ENCODE data around the gene FLNA.

The FLNA gene, protein sequence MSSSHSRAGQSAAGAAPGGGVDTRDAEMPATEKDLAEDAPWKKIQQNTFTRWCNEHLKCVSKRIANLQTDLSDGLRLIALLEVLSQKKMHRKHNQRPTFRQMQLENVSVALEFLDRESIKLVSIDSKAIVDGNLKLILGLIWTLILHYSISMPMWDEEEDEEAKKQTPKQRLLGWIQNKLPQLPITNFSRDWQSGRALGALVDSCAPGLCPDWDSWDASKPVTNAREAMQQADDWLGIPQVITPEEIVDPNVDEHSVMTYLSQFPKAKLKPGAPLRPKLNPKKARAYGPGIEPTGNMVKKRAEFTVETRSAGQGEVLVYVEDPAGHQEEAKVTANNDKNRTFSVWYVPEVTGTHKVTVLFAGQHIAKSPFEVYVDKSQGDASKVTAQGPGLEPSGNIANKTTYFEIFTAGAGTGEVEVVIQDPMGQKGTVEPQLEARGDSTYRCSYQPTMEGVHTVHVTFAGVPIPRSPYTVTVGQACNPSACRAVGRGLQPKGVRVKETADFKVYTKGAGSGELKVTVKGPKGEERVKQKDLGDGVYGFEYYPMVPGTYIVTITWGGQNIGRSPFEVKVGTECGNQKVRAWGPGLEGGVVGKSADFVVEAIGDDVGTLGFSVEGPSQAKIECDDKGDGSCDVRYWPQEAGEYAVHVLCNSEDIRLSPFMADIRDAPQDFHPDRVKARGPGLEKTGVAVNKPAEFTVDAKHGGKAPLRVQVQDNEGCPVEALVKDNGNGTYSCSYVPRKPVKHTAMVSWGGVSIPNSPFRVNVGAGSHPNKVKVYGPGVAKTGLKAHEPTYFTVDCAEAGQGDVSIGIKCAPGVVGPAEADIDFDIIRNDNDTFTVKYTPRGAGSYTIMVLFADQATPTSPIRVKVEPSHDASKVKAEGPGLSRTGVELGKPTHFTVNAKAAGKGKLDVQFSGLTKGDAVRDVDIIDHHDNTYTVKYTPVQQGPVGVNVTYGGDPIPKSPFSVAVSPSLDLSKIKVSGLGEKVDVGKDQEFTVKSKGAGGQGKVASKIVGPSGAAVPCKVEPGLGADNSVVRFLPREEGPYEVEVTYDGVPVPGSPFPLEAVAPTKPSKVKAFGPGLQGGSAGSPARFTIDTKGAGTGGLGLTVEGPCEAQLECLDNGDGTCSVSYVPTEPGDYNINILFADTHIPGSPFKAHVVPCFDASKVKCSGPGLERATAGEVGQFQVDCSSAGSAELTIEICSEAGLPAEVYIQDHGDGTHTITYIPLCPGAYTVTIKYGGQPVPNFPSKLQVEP (N-terminal part only)

GRCh38 chrX:154374313-154375155 is at the start of gene FLNA:
TSS of gene FLNA (minus strand) at chrX:154374634. CDS start at chrX:154371245, 3,389 bp downstream.
- Histone ChIP-seq H3K36me3 (ENCODE audit: control insufficient read depth in 1 of 2, insufficient read depth in 2 of 2, low read length in 2 of 2) (no peaks in the 10 kb centered on the region), H3K4me1 (ENCODE audit: control insufficient read depth in 1 of 2, insufficient read depth in 2 of 2, low read length in 2 of 2) (peaks cover 7 to 22% of the 10 kb centered on the region in 2 donors), H3K9ac (ENCODE audit: low read depth in 1 of 2, low read length in 2 of 2) (peak within 1 kb of the TSS; percentile 54 to 65), H3K9me3 (ENCODE audit: control insufficient read depth in 1 of 2, low read length in 2 of 2) (no peaks in the 10 kb centered on the region), H3K4me3 (ENCODE audit: low read depth in 1 of 2, low read length in 2 of 2) (peak within 1 kb of the TSS; percentile 40 to 50), H3K27me3 (ENCODE audit: control insufficient read depth in 1 of 2, insufficient read depth in 2 of 2, low read length in 2 of 2) (no peaks in the 10 kb centered on the region), H3K27ac (ENCODE audit: low read depth, low read length) (peak within 1 kb of the TSS; percentile 55)

GRCh38 chrX:154420402-154420756 is 45.9 kb upstream of the FLNA start:
- H3K36me3 ChIP-seq (ENCODE audit: control insufficient read depth in 1 of 2, insufficient read depth in 2 of 2, low read length in 2 of 2) = no peaks in the 10 kb centered on the region
- H3K9me3 ChIP-seq (ENCODE audit: control insufficient read depth in 1 of 2, low read length in 2 of 2) = no peaks in the 10 kb centered on the region
- no peak overlapping the region for H3K4me3 ChIP-seq (ENCODE audit: low read depth in 1 of 2, low read length in 2 of 2)
- H3K27me3 ChIP-seq (ENCODE audit: control insufficient read depth in 1 of 2, insufficient read depth in 2 of 2, low read length in 2 of 2) = no peaks in the 10 kb centered on the region
- no peak overlapping the region for H3K27ac ChIP-seq (ENCODE audit: low read depth, low read length)
- no peaks in the 10 kb centered on the region for H3K4me1 ChIP-seq (ENCODE audit: control insufficient read depth in 1 of 2, insufficient read depth in 2 of 2, low read length in 2 of 2)
- H3K9ac ChIP-seq (ENCODE audit: low read depth in 1 of 2, low read length in 2 of 2) = no peak overlapping the region

DNA sequence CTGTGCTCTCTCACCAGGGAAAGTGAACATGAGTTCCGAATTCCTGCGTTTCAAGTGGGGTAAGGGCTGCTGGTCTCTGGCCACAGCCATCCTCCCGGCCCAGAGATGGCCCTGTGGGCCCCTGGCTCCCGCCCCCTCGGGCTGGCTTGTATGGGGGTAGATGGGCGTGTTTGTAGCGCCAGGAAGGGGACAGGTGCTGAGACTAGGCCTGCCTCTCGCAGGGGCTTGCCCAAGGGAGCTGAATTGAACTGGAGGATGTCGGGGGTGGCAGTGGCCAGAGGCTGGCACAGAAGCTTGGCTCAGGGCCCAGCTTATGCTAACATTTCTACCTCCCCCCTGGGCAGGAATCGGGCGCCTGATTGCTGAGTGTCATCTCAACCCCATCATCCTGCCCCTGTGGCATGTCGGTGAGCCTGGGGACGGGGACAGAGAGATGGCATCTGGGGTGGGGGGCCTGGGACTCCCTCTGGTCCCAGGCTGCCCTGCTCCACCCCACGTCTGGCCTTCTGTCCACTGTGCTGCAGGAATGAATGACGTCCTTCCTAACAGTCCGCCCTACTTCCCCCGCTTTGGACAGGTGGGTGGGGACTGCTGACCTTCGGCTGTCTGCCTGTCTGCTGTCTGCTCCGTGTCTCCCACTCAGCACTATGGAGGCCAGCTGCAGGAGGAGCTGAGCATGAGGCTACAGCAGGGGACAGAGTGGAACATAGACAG is 45.4 kb upstream of the FLNA start:
- Histone ChIP-seq H3K4me3 (ENCODE audit: low read depth in 1 of 2, low read length in 2 of 2) (no peak overlapping the region), H3K36me3 (ENCODE audit: control insufficient read depth in 1 of 2, insufficient read depth in 2 of 2, low read length in 2 of 2) (no peaks in the 10 kb centered on the region), H3K27me3 (ENCODE audit: control insufficient read depth in 1 of 2, insufficient read depth in 2 of 2, low read length in 2 of 2) (no peaks in the 10 kb centered on the region), H3K27ac (ENCODE audit: low read depth, low read length) (no peak overlapping the region), H3K4me1 (ENCODE audit: control insufficient read depth in 1 of 2, insufficient read depth in 2 of 2, low read length in 2 of 2) (no peaks in the 10 kb centered on the region), H3K9me3 (ENCODE audit: control insufficient read depth in 1 of 2, low read length in 2 of 2) (no peaks in the 10 kb centered on the region), H3K9ac (ENCODE audit: low read depth in 1 of 2, low read length in 2 of 2) (no peak overlapping the region)

DNA sequence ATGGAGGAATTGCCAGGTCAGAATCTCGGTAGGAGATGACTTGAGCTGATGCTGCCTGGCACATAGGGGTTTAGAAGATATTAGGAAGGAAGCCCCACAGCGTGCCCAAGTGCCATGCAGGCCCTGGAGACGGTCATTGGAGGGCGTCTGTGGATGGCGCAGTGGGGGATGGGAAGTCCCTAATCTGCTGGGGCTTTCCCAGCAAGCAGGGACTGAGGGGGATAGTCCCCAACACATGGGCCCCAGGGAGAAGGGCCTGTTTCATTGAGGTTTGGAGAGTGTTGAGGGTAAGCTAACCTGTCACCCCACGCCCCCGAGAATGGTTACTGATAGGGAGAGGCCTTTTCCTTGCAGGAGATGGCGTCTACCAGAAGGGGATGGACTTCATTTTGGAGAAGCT is 44.8 kb upstream of the FLNA start:
- H3K9me3 ChIP-seq (ENCODE audit: control insufficient read depth in 1 of 2, low read length in 2 of 2) = no peaks in the 10 kb centered on the region
- no peaks in the 10 kb centered on the region for H3K27me3 ChIP-seq (ENCODE audit: control insufficient read depth in 1 of 2, insufficient read depth in 2 of 2, low read length in 2 of 2)
- no peak overlapping the region for H3K4me3 ChIP-seq (ENCODE audit: low read depth in 1 of 2, low read length in 2 of 2)
- no peaks in the 10 kb centered on the region for H3K36me3 ChIP-seq (ENCODE audit: control insufficient read depth in 1 of 2, insufficient read depth in 2 of 2, low read length in 2 of 2)
- H3K4me1 ChIP-seq (ENCODE audit: control insufficient read depth in 1 of 2, insufficient read depth in 2 of 2, low read length in 2 of 2) = no peaks in the 10 kb centered on the region
- H3K9ac ChIP-seq (ENCODE audit: low read depth in 1 of 2, low read length in 2 of 2) = no peak overlapping the region
- no peak overlapping the region for H3K27ac ChIP-seq (ENCODE audit: low read depth, low read length)

DNA sequence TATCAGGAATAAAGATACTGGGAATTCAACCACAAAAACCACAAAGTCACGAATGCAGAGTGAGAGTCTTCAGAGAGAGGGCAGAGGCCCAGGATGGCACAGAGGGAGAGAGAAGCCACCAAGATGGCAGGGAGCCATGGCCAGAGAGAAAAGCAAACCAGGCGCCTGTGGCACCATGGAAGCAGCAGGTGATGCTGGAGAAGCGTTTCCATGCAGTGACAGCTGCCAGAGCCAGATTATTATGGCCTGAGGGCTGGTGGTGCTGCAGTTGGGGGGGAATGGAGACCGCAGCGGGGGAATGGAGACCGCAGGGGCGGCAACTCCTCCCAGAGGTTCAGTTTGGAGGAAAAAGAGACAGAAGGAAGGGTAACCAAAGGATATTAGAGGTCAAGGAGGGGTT is 42.7 kb upstream of the FLNA start:
- no peak overlapping the region for H3K9ac ChIP-seq (ENCODE audit: low read depth in 1 of 2, low read length in 2 of 2)
- H3K9me3 ChIP-seq (ENCODE audit: control insufficient read depth in 1 of 2, low read length in 2 of 2) = no peaks in the 10 kb centered on the region
- peaks cover 4 to 8% of the 10 kb centered on the region in 2 donors for H3K4me1 ChIP-seq (ENCODE audit: control insufficient read depth in 1 of 2, insufficient read depth in 2 of 2, low read length in 2 of 2)
- H3K4me3 ChIP-seq (ENCODE audit: low read depth in 1 of 2, low read length in 2 of 2) = no peak overlapping the region
- no peak overlapping the region for H3K27ac ChIP-seq (ENCODE audit: low read depth, low read length)
- no peaks in the 10 kb centered on the region for H3K27me3 ChIP-seq (ENCODE audit: control insufficient read depth in 1 of 2, insufficient read depth in 2 of 2, low read length in 2 of 2)
- H3K36me3 ChIP-seq (ENCODE audit: control insufficient read depth in 1 of 2, insufficient read depth in 2 of 2, low read length in 2 of 2) = no peaks in the 10 kb centered on the region

GRCh38 chrX:154413142-154413541 is 38.7 kb upstream of the FLNA start:
- Histone ChIP-seq H3K4me3 (ENCODE audit: low read depth in 1 of 2, low read length in 2 of 2) (no peak overlapping the region), H3K9me3 (ENCODE audit: control insufficient read depth in 1 of 2, low read length in 2 of 2) (no peaks in the 10 kb centered on the region), H3K27me3 (ENCODE audit: control insufficient read depth in 1 of 2, insufficient read depth in 2 of 2, low read length in 2 of 2) (no peaks in the 10 kb centered on the region), H3K27ac (ENCODE audit: low read depth, low read length) (no peak overlapping the region), H3K4me1 (ENCODE audit: control insufficient read depth in 1 of 2, insufficient read depth in 2 of 2, low read length in 2 of 2) (peaks cover 7 to 10% of the 10 kb centered on the region in 2 donors), H3K36me3 (ENCODE audit: control insufficient read depth in 1 of 2, insufficient read depth in 2 of 2, low read length in 2 of 2) (no peaks in the 10 kb centered on the region), H3K9ac (ENCODE audit: low read depth in 1 of 2, low read length in 2 of 2) (no peak overlapping the region)

DNA sequence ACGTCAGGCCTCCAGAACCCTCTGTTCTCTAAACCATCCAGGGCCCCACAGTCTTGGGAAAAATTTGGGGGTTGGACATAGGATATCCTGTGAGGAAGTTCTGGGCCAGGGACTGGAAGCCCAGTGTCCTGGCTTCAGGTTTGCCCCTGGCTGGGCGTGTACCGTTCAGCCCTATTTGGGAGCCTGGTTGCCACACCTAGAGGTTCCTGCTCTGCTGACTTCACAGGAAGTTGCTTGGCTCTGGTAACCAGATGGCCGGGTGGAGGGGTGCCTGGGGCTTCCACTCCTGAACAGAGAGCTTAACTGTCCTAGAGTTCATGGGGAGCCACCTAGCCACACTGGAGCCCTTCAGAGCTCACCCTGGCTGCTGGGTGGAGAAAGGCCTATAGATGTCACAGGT is 38.0 kb upstream of the FLNA start:
- Histone ChIP-seq H3K27ac (ENCODE audit: low read depth, low read length) (peak overlapping the region; percentile 89), H3K4me3 (ENCODE audit: low read depth in 1 of 2, low read length in 2 of 2) (peak overlapping the region; percentile 66 to 68), H3K27me3 (ENCODE audit: control insufficient read depth in 1 of 2, insufficient read depth in 2 of 2, low read length in 2 of 2) (no peaks in the 10 kb centered on the region), H3K4me1 (ENCODE audit: control insufficient read depth in 1 of 2, insufficient read depth in 2 of 2, low read length in 2 of 2) (peaks cover 7 to 10% of the 10 kb centered on the region in 2 donors), H3K36me3 (ENCODE audit: control insufficient read depth in 1 of 2, insufficient read depth in 2 of 2, low read length in 2 of 2) (no peaks in the 10 kb centered on the region), H3K9ac (ENCODE audit: low read depth in 1 of 2, low read length in 2 of 2) (peak overlapping the region; percentile 78 to 79), H3K9me3 (ENCODE audit: control insufficient read depth in 1 of 2, low read length in 2 of 2) (no peaks in the 10 kb centered on the region)

DNA sequence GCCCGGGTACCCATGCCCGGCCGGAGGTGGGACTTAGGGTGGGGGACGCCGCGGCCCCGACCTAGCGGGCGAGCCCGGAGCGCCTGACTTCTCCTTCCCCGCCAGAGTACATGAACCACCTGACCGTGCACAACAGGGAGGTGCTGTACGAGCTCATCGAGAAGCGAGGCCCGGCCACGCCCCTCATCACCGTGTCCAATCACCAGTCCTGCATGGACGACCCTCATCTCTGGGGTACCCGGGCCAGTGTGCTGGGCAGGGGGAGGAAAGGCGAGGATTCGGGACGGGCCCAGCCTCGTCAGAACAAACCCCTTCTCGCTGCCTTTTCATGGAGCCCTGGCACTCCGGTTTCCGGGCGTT is 37.5 kb upstream of the FLNA start:
- H3K4me3 ChIP-seq (ENCODE audit: low read depth in 1 of 2, low read length in 2 of 2) = peak overlapping the region; percentile 66 to 68
- H3K27me3 ChIP-seq (ENCODE audit: control insufficient read depth in 1 of 2, insufficient read depth in 2 of 2, low read length in 2 of 2) = no peaks in the 10 kb centered on the region
- H3K27ac ChIP-seq (ENCODE audit: low read depth, low read length) = peak overlapping the region; percentile 89
- H3K9ac ChIP-seq (ENCODE audit: low read depth in 1 of 2, low read length in 2 of 2) = peak overlapping the region; percentile 78 to 79
- H3K4me1 ChIP-seq (ENCODE audit: control insufficient read depth in 1 of 2, insufficient read depth in 2 of 2, low read length in 2 of 2) = peaks cover 7 to 10% of the 10 kb centered on the region in 2 donors
- H3K9me3 ChIP-seq (ENCODE audit: control insufficient read depth in 1 of 2, low read length in 2 of 2) = no peaks in the 10 kb centered on the region
- no peaks in the 10 kb centered on the region for H3K36me3 ChIP-seq (ENCODE audit: control insufficient read depth in 1 of 2, insufficient read depth in 2 of 2, low read length in 2 of 2)
